Measurements from ENCODE around the gene MRPL48.

- no peak for TF ChIP-seq SUZ12 (IDR thresholded peaks at IDR 0.05; ENCODE audit: extremely low read depth, insufficient read depth, insufficient read length)
- no peak for TF ChIP-seq YY1 (IDR thresholded peaks at IDR 0.05; ENCODE audit: insufficient read depth, insufficient read length)
- TF ChIP-seq ZNF274 (IDR thresholded peaks at IDR 0.05; ENCODE audit: low read depth, low read length): no peak
Measured at GRCh38 chr11:73743045-73743444, 44.6 kb upstream of the MRPL48 start.

Measured in NT2/D1 (cell line).